HepG2 (cell line): Measurements from ENCODE around the gene WNT3A. TPM values are rescaled to one million over a fixed set of nuclear protein-coding genes. Genes with fewer than 3 reads are reported as not detected.

Source experiments
- ATAC-seq: fragments of 200-7000 bp; cut with Tn5 transposase; 3 replicates; pipeline ENCODE4 v1.9.1; 2020; ENCODE audit warnings: mild to moderate bottlenecking, moderate library complexity
- BruUV-seq: library from RNA; stranded (reverse); fragments of 400-500 nt; replicated peaks from 2 replicates; lab custom pipeline; 2021; lab: Mats Ljungman, UMichigan
- CTCF ChIA-PET: fragments of 300-600 bp; formaldehyde crosslinking; extraction: SDS; loops from one replicate; lab custom pipeline; 2021; ENCODE audit warnings: low total read pairs, inconsistent platforms, low intra/inter-chr PET ratio; lab: Yijun Ruan, JAX
- POLR2A ChIA-PET: fragments of 350-600 bp; sonication (Branson Sonifier 250); formaldehyde crosslinking; loops from one replicate; lab custom pipeline; 2020; ENCODE audit warnings: antibody characterized with exemption, inconsistent platforms; lab: Yijun Ruan, JAX
- DNase-seq: peaks from one replicate; pipeline ENCODE4 v3.0.0-alpha.2; 2015; ENCODE audit warnings: low spot score
- FAIRE-seq: peaks from 3 replicates; lab custom pipeline; 2011; peaks lifted over from hg19 to GRCh38; lab: Jason Lieb, UNC
- H2AFZ ChIP-seq: one replicate; pipeline ENCODE4 v1.6.1; 2011; ENCODE audit warnings: low read length, inconsistent platforms
- H3K27ac ChIP-seq: fragments of 300-600 bp; 3 replicates; pipeline ENCODE4 v1.8.0; 2011; ENCODE audit warnings: mixed run types, mild to moderate bottlenecking, mixed read lengths, low read length, inconsistent platforms; ENCODE audit not compliant: insufficient read depth; ENCODE audit errors: extremely low read length
- H3K27me3 ChIP-seq, 2 experiments: fragments of 200-600 bp in 1 of 2; 2 replicates in 1 of 2; 3 replicates in 1 of 2; pipeline versions ENCODE4 v1.6.0 to v1.8.0; 2011; ENCODE audit warnings: low read length in 2 of 2, mild to moderate bottlenecking in 2 of 2, moderate library complexity in 2 of 2, inconsistent platforms in 1 of 2; ENCODE audit not compliant: insufficient read depth in 2 of 2, control insufficient read depth in 1 of 2
- H3K36me3 ChIP-seq, 2 experiments: fragments of 200-600 bp in 1 of 2; replicated peaks in 1 of 2; 2 replicates in 1 of 2; 3 replicates in 1 of 2; pipeline versions ENCODE4 v1.5.1 to v1.8.0; 2011; ENCODE audit warnings: low read length in 2 of 2, inconsistent platforms in 1 of 2; ENCODE audit not compliant: insufficient read depth in 2 of 2, control insufficient read depth in 1 of 2
- H3K4me1 ChIP-seq: 2 replicates; pipeline ENCODE4 v1.5.1; 2012; ENCODE audit warnings: low read length, inconsistent platforms; ENCODE audit not compliant: insufficient read depth
- H3K4me2 ChIP-seq: 2 replicates; pipeline ENCODE4 v1.6.0; 2011; ENCODE audit warnings: low read depth, low read length, inconsistent platforms
- H3K4me3 ChIP-seq, 3 experiments: fragments of 200-600 bp in 1 of 3; sonication (generic), shearing (Covaris generic) in 1 of 3; replicated peaks in 1 of 3; 2 replicates each; pipeline ENCODE4 v1.5.1; 2011 to 2016; ENCODE audit warnings: low read length in 3 of 3, inconsistent platforms in 2 of 3, low read depth in 2 of 3, mild to moderate bottlenecking in 2 of 3, control low read depth in 1 of 3, mixed read lengths in 1 of 3; ENCODE audit not compliant: insufficient read depth in 1 of 3
- H3K79me2 ChIP-seq: one replicate; pipeline ENCODE4 v1.6.1; 2011; ENCODE audit warnings: low read length, inconsistent platforms; ENCODE audit not compliant: insufficient read depth
- H3K9ac ChIP-seq: 2 replicates; pipeline ENCODE4 v1.6.0; 2011; ENCODE audit warnings: mild to moderate bottlenecking, low read depth, low read length, inconsistent platforms; ENCODE audit not compliant: insufficient read depth
- H3K9me3 ChIP-seq: 2 replicates; pipeline ENCODE4 v1.5.1; 2012; ENCODE audit warnings: mild to moderate bottlenecking, low read length
- H4K20me1 ChIP-seq: 2 replicates; pipeline ENCODE4 v1.6.0; 2011; ENCODE audit warnings: inconsistent platforms, mild to moderate bottlenecking, low read length, moderate library complexity; ENCODE audit not compliant: insufficient read depth
- CEBPG ChIP-seq: IDR thresholded peaks from 2 replicates; pipeline ENCODE4 v1.6.1; 2016
- CHD4 ChIP-seq: fragments of 200-600 bp; sonication (generic); IDR thresholded peaks from 2 replicates; pipeline ENCODE4 v1.7.0; 2017; ENCODE audit warnings: mild to moderate bottlenecking, low read length, borderline replicate concordance
- CREB3 ChIP-seq: sonication (generic); formaldehyde crosslinking; IDR thresholded peaks from 2 replicates; pipeline ENCODE4 v1.5.0; 2020; ENCODE audit warnings: missing genetic modification reagents
- FIP1L1 ChIP-seq: fragments of 200-400 bp; formaldehyde crosslinking; IDR thresholded peaks from 2 replicates; pipeline ENCODE4 v1.6.1; 2018; ENCODE audit warnings: low read depth, mild to moderate bottlenecking, low read length, moderate library complexity, borderline replicate concordance; ENCODE audit not compliant: insufficient read depth
- FOSL2 ChIP-seq: sonication (generic); formaldehyde crosslinking; IDR thresholded peaks from 2 replicates; pipeline ENCODE4 v1.4.0; 2020; ENCODE audit warnings: missing genetic modification reagents
- FOXK1 ChIP-seq: sonication (generic); formaldehyde crosslinking; IDR thresholded peaks from 2 replicates; pipeline ENCODE4 v1.4.0; 2020; ENCODE audit warnings: low read depth, missing genetic modification reagents, borderline replicate concordance
- NR2C2 ChIP-seq: sonication (generic); formaldehyde crosslinking; IDR thresholded peaks from 2 replicates; pipeline ENCODE4 v1.4.0; 2020; ENCODE audit warnings: missing genetic modification reagents, mild to moderate bottlenecking, moderate library complexity, borderline replicate concordance
- PHF20 ChIP-seq: sonication (generic); formaldehyde crosslinking; IDR thresholded peaks from 2 replicates; pipeline ENCODE4 v1.5.0; 2020; ENCODE audit warnings: mild to moderate bottlenecking, missing genetic modification reagents
- POLR2AphosphoS2 ChIP-seq: IDR thresholded peaks from 2 replicates; pipeline ENCODE4 v1.6.1; 2011; ENCODE audit warnings: low read depth, low read length, improper control_type of control experiment
- TRAFD1 ChIP-seq: sonication (generic); formaldehyde crosslinking; IDR thresholded peaks from 2 replicates; pipeline ENCODE4 v1.5.1; 2020; ENCODE audit warnings: missing genetic modification reagents, mild to moderate bottlenecking, borderline replicate concordance
- ZKSCAN1 ChIP-seq: fragments of 150-350 bp; IDR thresholded peaks from 2 replicates; pipeline ENCODE4 v1.6.1; 2014; ENCODE audit warnings: low read length
- ZNF510 ChIP-seq: sonication (generic); formaldehyde crosslinking; IDR thresholded peaks from 2 replicates; pipeline ENCODE4 v1.4.0; 2020; ENCODE audit warnings: low read depth, mild to moderate bottlenecking, missing genetic modification reagents
- ZNF746 ChIP-seq: sonication (generic); formaldehyde crosslinking; IDR thresholded peaks from 2 replicates; pipeline ENCODE4 v1.8.0; 2022; ENCODE audit warnings: mild to moderate bottlenecking, missing genetic modification reagents
- WGBS: methylation state at CpG from one replicate; pipeline ENCODE4 v1.1.6; 2017; ENCODE audit warnings: low lambda C conversion rate; 5-methylcytosine and 5-hydroxymethylcytosine counted together
- in situ Hi-C: cut with HindIII; loops from 2 replicates; pipeline ENCODE4 v1.10.0; 2017; ENCODE audit warnings: low pct_unique_long_range_greater_than_20kb; ENCODE audit not compliant: extremely low pct_ligation_motif_present
- intact Hi-C: fragments of 100-400 bp; cut with micrococcal nuclease; formaldehyde crosslinking; loops from one replicate; pipeline ENCODE4 v1.10.0; 2022; ENCODE audit not compliant: unreplicated experiment
- polyA plus RNA-seq, 8 experiments: library from polyadenylated mRNA; depleted of rRNA in 3 of 8; stranded (reverse) in 7 of 8; unstranded in 1 of 8; fragments of >200 nt; fragmentation: Illumina TruSeq in 4 of 8; extraction: Trizol in 4 of 8; gene quantifications; 2 replicates each; pipeline versions ENCODE4 v1.2.1 to v1.2.3, GENCODE V29; 2011 to 2016; ENCODE audit warnings: low read depth in 4 of 8, missing spikeins in 1 of 8, mixed read lengths in 1 of 8; ENCODE audit not compliant: insufficient read depth in 1 of 8
- total RNA-seq, 5 experiments: library from RNA; depleted of rRNA; stranded (reverse); fragments of >200 nt; fragmentation: Illumina TruSeq; extraction: Trizol; gene quantifications; 2 replicates each; pipeline ENCODE4 v1.2.3, GENCODE V29; 2016; ENCODE audit warnings: low read depth in 1 of 5

Gene WNT3A
- total and polyA plus RNA-seq, 2 of the 13 experiments (the other 11 are each of a cell fraction or from before 2014, with no cell fraction given) = not detected

GRCh38 chr1:228033376-228033775, 26.6 kb downstream of the WNT3A start:
- Histone ChIP-seq H4K20me1 (no peaks in the 10 kb centered on the region), H3K4me3 (no peak overlapping the region), H3K36me3 (no peaks in the 10 kb centered on the region), H3K79me2 (no peaks in the 10 kb centered on the region), H3K4me2 (no peak overlapping the region), H3K4me1 (no peaks in the 10 kb centered on the region), H2AFZ (no peak overlapping the region), H3K27me3 (peaks cover 3 to 29% of the 10 kb centered on the region in 2 experiments; a peak in 4 of 5 replicates), H3K27ac (no peak overlapping the region), H3K9ac (no peak overlapping the region), H3K9me3 (no peaks in the 10 kb centered on the region)
- no peak for DNase-seq
- WGBS = 17% methylated on average over 2 of the region's 2 CpGs
- CTCF ChIA-PET = no interaction called here
- no peak for ATAC-seq
- POLR2A ChIA-PET = no interaction called here
- in situ Hi-C loops (no loop called here), intact Hi-C loops (no loop called here)
- no peak for FAIRE-seq
- BruUV-seq = no TSS peak
- TF ChIP-seq POLR2AphosphoS2 = no peak

- FAIRE-seq = no peak
- POLR2A ChIA-PET = no interaction called here
- WGBS = 26% methylated on average over 13 of the region's 16 CpGs
- no peak overlapping the region for H3K9ac ChIP-seq
- TF ChIP-seq ZNF510 (CRISPR knock-in tag) (no peak), ZNF746 (CRISPR knock-in tag) (no peak), CREB3 (CRISPR knock-in tag) (no peak), FOXK1 (CRISPR knock-in tag) (no peak), PHF20 (CRISPR knock-in tag) (no peak), CHD4 (no peak), NR2C2 (CRISPR knock-in tag) (no peak), ZKSCAN1 (no peak), FIP1L1 (no peak), CEBPG (CRISPR knock-in tag) (no peak), FOSL2 (CRISPR knock-in tag) (no peak), TRAFD1 (no peak)
- TF ChIP-seq, all 625 proteins: peak for 0
- no TSS peak for BruUV-seq
- Histone ChIP-seq H3K36me3 (no peaks in the 10 kb centered on the region), H3K4me1 (no peaks in the 10 kb centered on the region), H3K4me3 (no peak overlapping the region), H3K4me2 (no peak overlapping the region), H3K79me2 (no peaks in the 10 kb centered on the region), H4K20me1 (no peaks in the 10 kb centered on the region), H3K27ac (no peak overlapping the region), H3K9me3 (no peaks in the 10 kb centered on the region), H2AFZ (no peak overlapping the region), H3K27me3 (peaks cover 3 to 45% of the 10 kb centered on the region in 2 experiments; a peak in 4 of 5 replicates)
- CTCF ChIA-PET = no interaction called here
- in situ Hi-C loops (no loop called here), intact Hi-C loops (no loop called here)
- DNase-seq (no peak), ATAC-seq (no peak)
These were observed 28.4 kb downstream of the WNT3A start for GRCh38 chr1:228034954-228035837.
